HG03460 (cell line): ENCODE measurements around the gene DCUN1D3.

Experiments
- ATAC-seq: cut with Tn5 transposase; IDR thresholded peaks from one replicate; pipeline ENCODE4 v1.9.1; 2021; ENCODE audit not compliant: unreplicated experiment

DCUN1D3 gene

DNA sequence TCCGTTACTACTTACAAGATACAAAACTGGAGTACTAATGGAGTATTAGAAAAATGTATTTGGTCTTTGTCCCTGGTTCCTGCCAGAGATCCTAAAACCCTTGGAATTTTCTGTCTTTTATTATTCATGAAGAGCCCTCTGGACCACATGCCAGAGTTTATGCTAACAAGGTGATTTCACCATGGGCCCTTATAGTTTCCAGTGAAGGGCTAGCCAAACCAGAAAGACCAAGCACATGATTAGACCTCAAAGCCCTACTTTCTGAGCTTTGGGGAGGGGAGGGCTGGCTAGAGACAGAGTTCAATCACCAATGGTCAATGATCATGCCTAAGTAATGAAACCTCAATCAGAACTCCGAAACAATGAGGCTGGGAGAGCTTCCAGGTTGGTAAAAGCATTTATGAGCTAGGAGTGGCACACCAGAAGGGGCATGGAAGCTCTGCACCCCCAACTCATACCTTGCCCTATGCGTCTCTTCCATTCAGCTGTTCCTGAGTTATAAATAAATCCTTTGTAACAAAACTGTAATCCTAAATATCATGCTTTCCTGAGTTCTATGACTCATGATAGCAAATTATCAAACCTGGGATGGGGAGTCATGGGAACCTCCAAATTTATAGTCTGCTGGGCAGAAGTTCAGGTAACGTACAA, 10.4 kb downstream of the DCUN1D3 start:
- ATAC-seq, result no peak

DNA sequence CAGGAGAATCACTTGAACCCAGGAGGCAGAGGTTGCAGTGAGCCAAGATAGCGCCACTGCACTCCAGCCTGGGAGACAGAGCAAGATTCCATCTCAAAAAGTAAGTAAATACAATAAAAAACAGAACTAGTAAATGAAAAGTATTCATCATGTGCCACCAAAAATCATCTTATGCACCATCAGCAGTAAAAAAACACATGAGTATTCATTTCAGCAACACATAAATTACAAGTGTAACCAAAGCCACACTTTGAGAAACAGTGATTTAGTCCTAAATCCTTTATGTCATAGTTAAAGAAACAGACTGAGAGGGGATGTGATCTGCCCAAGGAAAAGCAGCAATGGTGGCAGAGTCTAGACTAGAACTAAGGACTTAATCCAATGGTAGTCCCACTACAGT, 13.0 kb downstream of the DCUN1D3 start:
- ATAC-seq, result no peak

DNA sequence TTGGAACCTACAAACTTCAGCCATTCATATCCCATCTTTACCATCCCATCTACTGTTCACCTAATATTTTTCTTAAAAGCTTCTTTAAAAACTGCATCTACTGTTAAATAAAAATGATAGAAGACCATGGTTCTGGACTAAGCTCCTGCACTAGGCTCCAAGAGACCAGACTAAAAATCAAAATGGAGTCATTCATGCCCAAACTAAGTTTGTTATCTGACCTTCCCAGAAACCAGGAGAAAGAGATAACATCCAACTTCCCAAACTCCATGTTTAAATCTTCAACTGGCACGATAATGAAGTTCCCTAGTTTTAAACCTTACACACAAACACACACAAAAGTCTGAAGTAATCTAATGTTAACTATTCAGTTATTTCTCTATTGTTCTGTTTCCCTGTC, 13.8 kb downstream of the DCUN1D3 start:
- ATAC-seq, result no peak

DNA sequence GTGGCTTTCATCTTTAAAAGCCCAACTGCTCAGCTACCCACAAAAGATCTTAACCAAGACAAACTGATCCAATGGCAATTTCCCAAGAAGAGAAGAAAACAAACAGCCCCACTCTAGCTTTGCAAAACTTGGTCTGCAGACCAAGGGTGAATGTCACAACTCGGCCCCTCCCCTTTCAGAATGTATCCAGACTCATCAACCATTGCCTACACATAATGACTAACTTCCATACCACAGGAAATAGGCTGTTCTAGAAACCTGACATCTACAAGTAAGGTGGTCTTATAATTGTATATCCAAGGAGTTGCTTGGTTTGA, 16.0 kb downstream of the DCUN1D3 start:
- no peak for ATAC-seq

GRCh38 chr16:20883554-20884239, 16.5 kb downstream of the DCUN1D3 start:
- no peak for ATAC-seq

DNA sequence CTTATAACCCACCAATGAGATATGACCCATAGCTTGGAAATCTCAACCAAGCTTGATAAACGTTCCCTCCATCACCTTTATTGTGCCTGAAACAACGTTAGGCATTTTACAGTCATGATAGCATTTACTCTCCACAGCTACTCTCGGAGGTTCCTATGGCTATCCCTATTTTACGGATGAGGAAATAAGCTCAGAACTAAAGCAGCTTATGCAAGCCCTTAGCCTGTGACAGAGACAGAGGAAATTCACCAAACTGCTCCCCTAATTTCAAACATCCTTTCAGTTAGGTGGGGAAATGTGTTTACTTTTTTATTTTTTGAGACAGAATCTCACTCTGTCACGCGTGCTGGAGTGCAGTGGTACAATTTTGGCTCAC, 18.7 kb downstream of the DCUN1D3 start:
- ATAC-seq, result no peak

DNA sequence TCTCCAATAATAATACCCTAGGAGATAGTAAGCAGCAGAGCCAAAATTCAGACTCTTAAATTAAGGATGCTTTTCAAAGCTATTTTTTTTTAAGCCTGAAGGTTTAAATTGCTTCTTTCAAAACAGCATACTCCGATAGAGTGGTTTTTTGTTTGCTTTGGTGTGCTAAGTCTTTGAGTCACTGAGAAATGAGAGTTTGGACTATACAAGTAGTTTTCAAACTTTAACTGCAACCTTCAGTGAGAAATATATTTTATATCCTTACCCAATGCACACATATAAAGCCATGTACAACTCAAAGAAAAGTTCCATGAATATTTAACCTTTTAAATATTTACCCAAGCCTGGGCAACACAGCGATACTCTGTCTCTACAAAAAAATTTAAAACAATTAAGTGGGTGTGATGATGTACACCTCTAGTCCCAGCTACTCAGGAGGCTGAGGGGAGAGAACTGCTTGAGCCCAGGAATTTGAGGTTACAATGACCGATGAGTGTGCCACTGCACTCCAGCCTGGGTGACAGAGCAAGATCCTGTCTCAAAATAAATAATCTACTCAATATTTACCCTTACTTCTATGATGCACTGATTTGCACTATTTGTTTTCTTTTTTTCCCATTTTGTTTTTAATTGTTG, 19.2 kb downstream of the DCUN1D3 start:
- ATAC-seq, result no peak

DNA sequence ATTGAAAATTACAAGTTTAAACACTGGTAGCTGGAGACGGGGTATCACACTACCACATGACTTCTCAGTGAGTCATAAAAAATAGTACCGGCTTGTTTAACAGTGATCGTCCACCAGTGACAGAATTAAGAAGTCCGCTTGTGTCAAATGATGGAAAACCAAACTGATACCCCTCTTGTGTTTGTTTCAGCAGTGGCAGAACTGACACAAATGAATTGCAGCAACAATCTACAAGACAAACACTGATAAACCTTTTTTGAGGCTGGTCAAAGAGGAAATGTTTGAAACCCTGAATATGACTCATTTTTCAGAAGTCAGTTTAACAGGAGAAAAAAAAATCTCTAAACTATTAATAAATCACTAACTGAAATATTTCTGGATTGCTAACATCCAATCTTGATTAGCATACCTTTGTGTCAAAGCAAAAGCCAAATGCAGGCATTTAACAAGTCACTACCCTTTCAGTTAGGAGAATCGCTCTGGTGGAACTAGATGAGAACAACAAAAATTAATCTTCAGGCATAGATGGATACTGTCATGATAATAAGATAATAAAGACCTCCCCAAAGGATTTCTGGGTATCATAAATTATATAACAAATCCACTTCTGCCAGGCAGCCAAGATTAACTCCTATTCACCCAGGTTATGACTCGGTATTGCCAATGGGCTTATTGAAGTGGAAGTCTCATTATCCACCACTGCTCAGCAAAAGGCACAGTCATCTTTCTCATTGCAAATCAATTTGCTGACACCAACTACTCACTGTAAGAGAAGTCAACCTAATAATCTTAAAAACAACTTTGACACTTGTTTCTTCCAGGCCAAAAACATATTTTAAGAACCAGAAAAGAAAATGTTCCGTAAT, 20.8 kb downstream of the DCUN1D3 start:
- no peak for ATAC-seq

DNA sequence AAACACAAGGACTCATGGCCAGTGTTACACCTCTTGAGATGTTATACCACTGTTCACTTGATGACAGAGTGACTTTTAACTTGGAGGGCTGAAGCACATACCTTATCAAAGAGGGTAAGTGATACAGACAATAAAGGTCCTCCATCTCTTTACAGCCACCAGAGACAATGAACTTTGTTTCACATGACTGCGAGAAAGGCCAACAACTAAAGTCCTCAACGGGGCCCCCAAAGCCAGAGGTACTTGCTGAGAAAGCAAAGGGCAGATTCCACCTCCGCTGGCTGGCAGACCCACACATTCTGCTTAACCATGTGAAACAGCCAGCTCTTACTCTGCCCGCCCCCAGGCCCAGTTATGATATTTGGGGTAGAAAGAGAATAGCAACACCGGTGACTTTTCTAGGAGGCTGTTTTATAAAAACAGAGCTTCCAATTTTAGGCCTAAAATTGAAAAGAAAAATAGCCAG, 21.4 kb downstream of the DCUN1D3 start:
- no peak for ATAC-seq

DNA sequence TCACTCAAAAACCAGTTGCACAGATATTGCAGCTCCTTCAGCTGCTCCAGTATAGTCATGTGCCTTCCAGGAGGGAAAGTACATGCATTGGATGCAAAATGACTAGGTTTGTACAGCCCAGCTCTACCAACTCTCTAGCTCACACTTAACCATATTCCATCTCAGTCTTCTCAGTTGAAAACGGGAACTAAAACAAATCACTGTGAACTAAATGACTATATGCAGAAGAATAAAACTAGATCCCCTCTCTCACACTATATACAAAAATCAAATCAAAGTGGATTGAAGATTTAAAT, 24.9 kb downstream of the DCUN1D3 start:
- no peak for ATAC-seq

GRCh38 chr16:20874088-20874581, 26.0 kb downstream of the DCUN1D3 start:
- no peak for ATAC-seq

GRCh38 chr16:20873331-20873730, 26.8 kb downstream of the DCUN1D3 start:
- ATAC-seq, result no peak

DNA sequence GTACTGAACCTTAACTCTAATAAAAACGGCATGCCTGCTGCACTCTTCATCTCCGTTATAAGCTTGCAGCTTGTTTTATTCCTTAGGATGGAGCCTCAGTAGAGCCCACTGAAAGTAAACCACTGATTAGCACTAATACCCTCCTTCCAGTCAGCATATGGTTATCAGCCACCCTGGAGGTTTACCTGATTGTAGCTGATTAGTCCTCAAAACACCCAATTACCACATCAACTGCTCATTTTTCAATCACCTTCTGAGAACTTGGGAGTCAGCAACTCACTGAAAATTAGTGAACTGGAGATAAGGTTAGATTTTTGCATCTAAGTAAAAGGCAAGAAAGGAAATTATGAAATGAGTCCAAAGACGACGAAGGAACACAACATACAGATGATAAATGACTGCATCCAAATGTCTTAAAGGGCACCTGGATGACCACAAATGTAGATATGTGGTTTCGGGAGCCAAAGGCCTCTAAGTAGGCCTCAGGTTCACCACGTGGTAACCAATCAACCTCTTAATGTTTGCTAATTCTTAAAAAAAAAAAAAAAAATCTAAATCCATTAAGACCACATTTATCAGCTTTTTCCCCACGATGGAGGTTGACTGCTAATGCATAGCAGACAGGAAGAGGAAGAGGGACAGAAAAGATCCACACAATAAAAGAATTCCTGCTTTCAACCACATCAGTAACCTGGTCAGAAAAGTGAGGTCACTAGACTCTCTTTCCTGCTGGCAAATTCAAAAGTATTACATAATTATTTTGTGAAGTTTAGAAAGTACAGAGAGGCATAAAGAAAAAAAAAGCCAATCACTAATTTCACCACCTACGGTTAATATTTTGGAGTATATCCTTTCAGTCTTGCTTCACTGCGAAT, 28.0 kb downstream of the DCUN1D3 start:
- ATAC-seq, result no peak

DNA sequence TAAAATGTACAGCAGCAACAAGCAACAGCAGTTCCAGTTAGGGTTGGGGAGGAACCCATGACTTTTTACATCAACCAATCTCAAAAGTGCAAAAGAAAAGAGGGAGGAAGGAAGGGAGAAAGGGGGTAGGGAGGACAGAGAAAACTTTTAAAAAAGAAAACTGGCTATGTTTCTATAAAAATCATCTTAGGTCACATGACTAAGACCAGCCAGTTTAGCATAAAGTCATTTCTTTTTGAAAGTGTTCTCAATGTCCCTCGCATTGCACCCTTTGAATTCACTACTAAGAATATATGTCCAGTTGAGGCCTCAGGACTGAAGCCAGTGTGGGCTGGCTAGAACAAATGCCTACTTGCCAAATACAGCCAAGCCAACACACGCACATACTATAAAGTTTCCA, 28.9 kb downstream of the DCUN1D3 start:
- ATAC-seq, result no peak

- ATAC-seq, result no peak
Observed at GRCh38 chr16:20870122-20870820, 29.9 kb downstream of the DCUN1D3 start.

GRCh38 chr16:20868890-20869289, 31.3 kb downstream of the DCUN1D3 start:
- ATAC-seq, result no peak

GRCh38 chr16:20867585-20867984, 32.6 kb downstream of the DCUN1D3 start:
- ATAC-seq, result no peak

DNA sequence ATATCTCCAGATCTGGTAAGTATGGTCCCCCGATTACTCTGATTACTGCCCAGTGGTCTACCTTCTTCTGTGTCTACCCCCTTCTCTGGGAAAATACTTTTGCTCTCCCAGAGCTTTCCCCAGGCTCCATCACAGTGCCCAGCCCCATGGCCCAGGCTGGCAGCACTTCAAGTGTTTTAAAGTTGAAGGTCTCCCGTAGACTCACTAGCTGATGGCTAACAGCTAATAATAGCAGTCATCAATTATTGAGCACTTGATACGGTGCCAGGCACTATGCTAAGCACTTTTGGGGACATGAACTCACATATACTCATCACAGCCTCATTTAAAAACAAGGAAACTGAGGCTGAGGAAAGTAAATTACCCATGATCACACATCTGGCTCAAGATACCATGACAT, 33.4 kb downstream of the DCUN1D3 start:
- no peak for ATAC-seq

GRCh38 chr16:20866145-20866772, 33.9 kb downstream of the DCUN1D3 start:
- ATAC-seq, result no peak
